H9 (cell line): ENCODE measurements around the gene HECW1. TPM values are rescaled to one million over a fixed set of nuclear protein-coding genes. Genes with fewer than 3 reads are reported as not detected.

ENCODE experiments used
- DNase-seq: peaks from one replicate; pipeline ENCODE4 v3.0.0-alpha.2; 2017
- H2AFZ ChIP-seq: one replicate; pipeline ENCODE4 v1.6.1; 2013; ENCODE audit warnings: mild to moderate bottlenecking, low read length, control low read depth, moderate library complexity
- H2AK5ac ChIP-seq: 2 replicates; pipeline ENCODE4 v1.6.1; 2013; ENCODE audit warnings: low read length, control low read depth, mixed read lengths; ENCODE audit not compliant: insufficient read length
- H2BK120ac ChIP-seq: one replicate; pipeline ENCODE4 v1.6.1; 2013; ENCODE audit warnings: low read depth, mild to moderate bottlenecking, low read length, control low read depth, inconsistent platforms; ENCODE audit not compliant: poor library complexity, severe bottlenecking
- H2BK12ac ChIP-seq: 2 replicates; pipeline ENCODE4 v1.6.1; 2013; ENCODE audit warnings: low read length, control low read depth, mixed read lengths, low read depth; ENCODE audit not compliant: insufficient read length
- H2BK15ac ChIP-seq: 2 replicates; pipeline ENCODE4 v1.6.1; 2013; ENCODE audit warnings: low read depth, low read length, control low read depth
- H2BK20ac ChIP-seq: one replicate; pipeline ENCODE4 v1.6.1; 2013; ENCODE audit warnings: low read depth, mild to moderate bottlenecking, low read length, control low read depth, inconsistent platforms; ENCODE audit not compliant: poor library complexity, severe bottlenecking
- H2BK5ac ChIP-seq: 2 replicates; pipeline ENCODE4 v1.6.1; 2013; ENCODE audit warnings: low read length, control low read depth, mixed read lengths; ENCODE audit not compliant: insufficient read length
- H3K14ac ChIP-seq: 2 replicates; pipeline ENCODE4 v1.6.1; 2013; ENCODE audit warnings: low read length, control low read depth; ENCODE audit not compliant: insufficient read depth
- H3K18ac ChIP-seq: 2 replicates; pipeline ENCODE4 v1.6.1; 2013; ENCODE audit warnings: low read depth, mild to moderate bottlenecking, mixed read lengths, low read length, control low read depth; ENCODE audit not compliant: insufficient read length
- H3K23ac ChIP-seq: 2 replicates; pipeline ENCODE4 v1.6.1; 2013; ENCODE audit warnings: low read length, control low read depth, mixed read lengths, low read depth; ENCODE audit not compliant: insufficient read length
- H3K23me2 ChIP-seq: 2 replicates; pipeline ENCODE4 v1.6.1; 2013; ENCODE audit warnings: low read depth, mild to moderate bottlenecking, mixed read lengths, low read length, control low read depth; ENCODE audit not compliant: insufficient read length, poor library complexity, severe bottlenecking
- H3K27ac ChIP-seq: 2 replicates; pipeline ENCODE4 v1.5.1; 2013; ENCODE audit warnings: low read length, control low read depth, mixed read lengths, low read depth; ENCODE audit not compliant: insufficient read length
- H3K27me3 ChIP-seq: 2 replicates; pipeline ENCODE4 v1.6.1; 2013; ENCODE audit warnings: low read length, control low read depth, inconsistent platforms; ENCODE audit not compliant: insufficient read depth
- H3K4ac ChIP-seq: 2 replicates; pipeline ENCODE4 v1.6.1; 2013; ENCODE audit warnings: low read depth, mild to moderate bottlenecking, control low read depth, inconsistent platforms, low read length, moderate library complexity
- H3K4me1 ChIP-seq: 2 replicates; pipeline ENCODE4 v1.6.1; 2013; ENCODE audit warnings: low read length, control low read depth, inconsistent platforms; ENCODE audit not compliant: insufficient read depth
- H3K4me2 ChIP-seq: 2 replicates; pipeline ENCODE4 v1.6.1; 2013; ENCODE audit warnings: low read length, control low read depth, mixed read lengths; ENCODE audit not compliant: insufficient read length, insufficient read depth
- H3K56ac ChIP-seq: 2 replicates; pipeline ENCODE4 v1.6.1; 2013; ENCODE audit warnings: low read depth, mild to moderate bottlenecking, mixed read lengths, low read length, control low read depth; ENCODE audit not compliant: insufficient read length
- H3K79me1 ChIP-seq: 2 replicates; pipeline ENCODE4 v1.6.1; 2013; ENCODE audit warnings: low read depth, mild to moderate bottlenecking, moderate library complexity, low read length, control low read depth, inconsistent platforms; ENCODE audit not compliant: insufficient read depth, poor library complexity, severe bottlenecking
- H3K79me2 ChIP-seq: 2 replicates; pipeline ENCODE4 v1.6.1; 2013; ENCODE audit warnings: low read length, control low read depth, inconsistent platforms; ENCODE audit not compliant: insufficient read depth
- H3K9ac ChIP-seq: 2 replicates; pipeline ENCODE4 v1.6.1; 2013; ENCODE audit warnings: low read length, control low read depth, mixed read lengths; ENCODE audit not compliant: insufficient read length; ENCODE audit errors: extremely low read depth
- H3K9me3 ChIP-seq: one replicate; pipeline ENCODE4 v1.6.1; 2013; ENCODE audit warnings: low read depth, low read length, inconsistent platforms; ENCODE audit not compliant: control insufficient read depth
- H3T11ph ChIP-seq: one replicate; pipeline ENCODE4 v1.6.1; 2013; ENCODE audit warnings: mild to moderate bottlenecking, low read length, control low read depth, inconsistent platforms
- H4K20me1 ChIP-seq: one replicate; pipeline ENCODE4 v1.6.1; 2013; ENCODE audit not compliant: control insufficient read depth, insufficient read length, insufficient read depth
- H4K5ac ChIP-seq: 2 replicates; pipeline ENCODE4 v1.6.1; 2013; ENCODE audit warnings: low read depth, mild to moderate bottlenecking, mixed read lengths, low read length, control low read depth; ENCODE audit not compliant: insufficient read length
- H4K8ac ChIP-seq: replicated peaks from 2 replicates; pipeline ENCODE4 v1.6.1; 2013; ENCODE audit warnings: low read length, control low read depth, mixed read lengths, low read depth; ENCODE audit not compliant: insufficient read length
- H4K91ac ChIP-seq: 2 replicates; pipeline ENCODE4 v1.6.1; 2013; ENCODE audit warnings: low read depth, mild to moderate bottlenecking, moderate library complexity, mixed read lengths, low read length, control low read depth; ENCODE audit not compliant: insufficient read length
- H3K27ac Mint-ChIP-seq, 3 experiments: 2 replicates in 2 of 3; 3 replicates in 1 of 3; pipeline ENCODE4 v1.8.0; 2020 to 2021; ENCODE audit warnings: mixed read lengths in 3 of 3, mild to moderate bottlenecking in 1 of 3, moderate library complexity in 1 of 3
- H3K27me3 Mint-ChIP-seq: 2 replicates; pipeline ENCODE4 v1.8.0; 2021; ENCODE audit warnings: low read depth, mild to moderate bottlenecking, moderate library complexity, mixed read lengths
- H3K36me3 Mint-ChIP-seq, 3 experiments: 2 replicates in 2 of 3; 3 replicates in 1 of 3; pipeline ENCODE4 v1.8.0; 2020 to 2021; ENCODE audit warnings: low read depth in 3 of 3, mixed read lengths in 3 of 3; ENCODE audit not compliant: insufficient read depth in 1 of 3
- H3K4me1 Mint-ChIP-seq, 2 experiments: 2 replicates each; pipeline ENCODE4 v1.8.0; 2020; ENCODE audit warnings: mixed read lengths in 2 of 2
- H3K4me3 Mint-ChIP-seq, 2 experiments: 2 replicates in 1 of 2; 3 replicates in 1 of 2; pipeline ENCODE4 v1.8.0; 2020 to 2021; ENCODE audit warnings: mild to moderate bottlenecking in 2 of 2, mixed read lengths in 2 of 2, moderate library complexity in 1 of 2
- H3K9me3 Mint-ChIP-seq, 2 experiments: 2 replicates in 1 of 2; 3 replicates in 1 of 2; pipeline ENCODE4 v1.8.0; 2020; ENCODE audit warnings: mild to moderate bottlenecking in 2 of 2, mixed read lengths in 2 of 2, moderate library complexity in 1 of 2
- CTCF ChIP-seq: fragments of 200-600 bp; sonication (generic); conservative IDR thresholded peaks from 3 replicates; pipeline ENCODE4 v1.8.0; 2021; ENCODE audit warnings: antibody characterized with exemption, mild to moderate bottlenecking
- WGBS: extraction: QIAGEN DNeasy Blood & Tissue Kit; methylation state at CpG from one replicate; pipeline ENCODE4 v1.1.7; 2013; ENCODE audit warnings: missing lambda C conversion rate, low lambda C conversion rate, mixed read lengths; ENCODE audit not compliant: insufficient read length; ENCODE audit errors: extremely low coverage; 5-methylcytosine and 5-hydroxymethylcytosine counted together
- total RNA-seq: library from RNA; stranded (reverse); gene quantifications from 2 replicates; pipeline ENCODE4 v1.2.1, GENCODE V29; 2021

HECW1 gene
- total RNA-seq, 1 experiment from 2014 or later, result 5.0 TPM

GRCh38 chr7:43417455-43417854, 305.0 kb downstream of the HECW1 start:
- Mint-ChIP-seq H3K27ac (no peak overlapping the region), H3K4me1 (no peaks in the 10 kb centered on the region; a peak in 1 of 4 replicates)

More at GRCh38 chr7:43417455-43417854, 305.0 kb downstream of the HECW1 start:
- H3K4ac ChIP-seq, result no peak overlapping the region; the same call in 1 of the 2 replicates
- no peaks in the 10 kb centered on the region for H3K9me3 ChIP-seq
- H3K27ac ChIP-seq, result no peak overlapping the region
- no peak overlapping the region for H3K18ac ChIP-seq
- H3K4me3 Mint-ChIP-seq, result no peak overlapping the region
- H2BK120ac ChIP-seq, result no peak overlapping the region
- H2AFZ ChIP-seq, result no peak overlapping the region
- no peak overlapping the region for H2AK5ac ChIP-seq
- TF ChIP-seq CTCF, result no peak
- no peak overlapping the region for H4K5ac ChIP-seq
- H3K23me2 ChIP-seq, result no peaks in the 10 kb centered on the region
- H2BK5ac ChIP-seq, result no peak overlapping the region
- H3K27me3 Mint-ChIP-seq, result no peaks in the 10 kb centered on the region
- H4K8ac ChIP-seq, result no peak overlapping the region
- no peak overlapping the region for H3K23ac ChIP-seq
- no CpG with 5 or more reads among the region's 3 CpGs for WGBS
- H3K36me3 Mint-ChIP-seq, result peaks cover 5 to 22% (median 7%) of the 10 kb centered on the region in 3 experiments; a peak in 4 of 7 replicates
- H3K9ac ChIP-seq, result no peak overlapping the region
- H3K9me3 Mint-ChIP-seq, result peaks cover 16 to 20% of the 10 kb centered on the region in 2 experiments
- H3K27me3 ChIP-seq, result no peaks in the 10 kb centered on the region
- H4K20me1 ChIP-seq, result no peaks in the 10 kb centered on the region
- no peak for DNase-seq
- no peak overlapping the region for H3K4me2 ChIP-seq
- no peak overlapping the region for H3K14ac ChIP-seq
- H3K4me1 ChIP-seq, result no peaks in the 10 kb centered on the region
- no peak overlapping the region for H2BK20ac ChIP-seq
- H2BK12ac ChIP-seq, result no peak overlapping the region
- H3K56ac ChIP-seq, result no peak overlapping the region
- no peaks in the 10 kb centered on the region for H3K79me1 ChIP-seq
- H3K79me2 ChIP-seq, result no peaks in the 10 kb centered on the region
- H3T11ph ChIP-seq, result no peak overlapping the region
- H4K91ac ChIP-seq, result no peak overlapping the region
- no peak overlapping the region for H2BK15ac ChIP-seq
